Measurements from ENCODE around the gene TRPT1. TPM values are rescaled to one million over a fixed set of nuclear protein-coding genes. Genes with fewer than 3 reads are reported as not detected.

Gene TRPT1
- total RNA-seq, 1 experiment from 2014 or later, result 58.8 TPM

GRCh38 chr11:64258356-64258755 is 32.4 kb upstream of the TRPT1 start:
- DNase-seq (ENCODE audit: low spot score) (no peak), ATAC-seq (no peak)
- no peak for TF ChIP-seq AR (CRISPR knock-in tag; IDR thresholded peaks at IDR 0.05)
- Mint-ChIP-seq H3K4me1 (peaks cover 7% of the 10 kb centered on the region), H3K4me3 (no peak overlapping the region), H3K27me3 (ENCODE audit: low read depth) (no peaks in the 10 kb centered on the region), H3K36me3 (peaks cover 35% of the 10 kb centered on the region), H3K27ac (no peak overlapping the region), H3K9me3 (no peaks in the 10 kb centered on the region)
- ChIA-PET CTCF (interaction anchor here (0.9 to 1.2 kb wide), 3 partner anchors 9 to 53 kb away, joined by 3 to 4 read pairs (median 3); no protein-coding TSS in a partner anchor), POLR2A (interaction anchor here (1.0 kb wide), 1 partner anchor 15 kb away, joined by 3 read pairs; no protein-coding TSS in a partner anchor)

- Mint-ChIP-seq H3K4me1 (peaks cover 13% of the 10 kb centered on the region), H3K4me3 (no peak overlapping the region), H3K9me3 (no peaks in the 10 kb centered on the region), H3K27me3 (ENCODE audit: low read depth) (no peaks in the 10 kb centered on the region), H3K27ac (no peak overlapping the region), H3K36me3 (peaks cover 21% of the 10 kb centered on the region)
- no peak for TF ChIP-seq FOXK1 (CRISPR knock-in tag; IDR thresholded peaks at IDR 0.05)
- TF ChIP-seq NFYB (CRISPR knock-in tag; conservative IDR thresholded peaks at IDR 0.05; ENCODE audit: low read depth), result no peak
- DNase-seq (ENCODE audit: low spot score) (no peak), ATAC-seq (no peak)
- POLR2A ChIA-PET, result interaction anchor here (1.7 kb wide), 1 partner anchor 13 kb away, joined by 5 read pairs; no protein-coding TSS in a partner anchor
- CTCF ChIA-PET, result no interaction called here
Measured at GRCh38 chr11:64256300-64256699, 30.3 kb upstream of the TRPT1 start.

- H3K4me1 Mint-ChIP-seq, result peaks cover 16% of the 10 kb centered on the region
- no peak overlapping the region for H3K4me3 Mint-ChIP-seq
- ChIA-PET CTCF (interaction anchor here (1.4 kb wide), 2 partner anchors 45 to 51 kb away, joined by 3 to 6 read pairs; no protein-coding TSS in a partner anchor), POLR2A (interaction anchor here (1.7 kb wide), 1 partner anchor 14 kb away, joined by 5 read pairs; no protein-coding TSS in a partner anchor)
- H3K9me3 Mint-ChIP-seq, result no peaks in the 10 kb centered on the region
- no peak overlapping the region for H3K27ac Mint-ChIP-seq
- DNase-seq (ENCODE audit: low spot score), result no peak
- peaks cover 21% of the 10 kb centered on the region for H3K36me3 Mint-ChIP-seq
- no peak for ATAC-seq
- H3K27me3 Mint-ChIP-seq (ENCODE audit: low read depth), result no peaks in the 10 kb centered on the region
- TF ChIP-seq MYBL2 (CRISPR knock-in tag; IDR thresholded peaks at IDR 0.05), result no peak
- TF ChIP-seq HMGA2 (CRISPR knock-in tag; IDR thresholded peaks at IDR 0.05), result no peak
- no peak for TF ChIP-seq ZNF317 (CRISPR knock-in tag; IDR thresholded peaks at IDR 0.05; ENCODE audit: borderline replicate concordance, low read depth)
- TF ChIP-seq GRHL2 (CRISPR knock-in tag; IDR thresholded peaks at IDR 0.05; ENCODE audit: insufficient replicate concordance, severe bottlenecking), result no peak
- TF ChIP-seq CREB1 (CRISPR knock-in tag; IDR thresholded peaks at IDR 0.05), result no peak
- TF ChIP-seq ZMAT4 (CRISPR knock-in tag; IDR thresholded peaks at IDR 0.05), result no peak
- no peak for TF ChIP-seq TEAD4 (CRISPR knock-in tag; IDR thresholded peaks at IDR 0.05)
- no peak for TF ChIP-seq GABPB1 (CRISPR knock-in tag; IDR thresholded peaks at IDR 0.05)
- no peak for TF ChIP-seq ESRRA (CRISPR knock-in tag; IDR thresholded peaks at IDR 0.05; ENCODE audit: borderline replicate concordance)
- TF ChIP-seq ZNF263 (CRISPR knock-in tag; IDR thresholded peaks at IDR 0.05; ENCODE audit: low read depth), result no peak
- no peak for TF ChIP-seq ZNF671 (CRISPR knock-in tag; IDR thresholded peaks at IDR 0.05)
- no peak for TF ChIP-seq JAZF1 (CRISPR knock-in tag; IDR thresholded peaks at IDR 0.05)
- TF ChIP-seq ATF2 (CRISPR knock-in tag; IDR thresholded peaks at IDR 0.05; ENCODE audit: borderline replicate concordance, low read depth), result no peak
- TF ChIP-seq NR3C1 (CRISPR knock-in tag; conservative IDR thresholded peaks at IDR 0.05; ENCODE audit: low read depth), result no peak
- TF ChIP-seq AFF4 (CRISPR knock-in tag; IDR thresholded peaks at IDR 0.05; ENCODE audit: borderline replicate concordance), result no peak
- TF ChIP-seq FOXP1 (CRISPR knock-in tag; IDR thresholded peaks at IDR 0.05; ENCODE audit: borderline replicate concordance), result no peak
- no peak for TF ChIP-seq TEAD1 (CRISPR knock-in tag; IDR thresholded peaks at IDR 0.05)
Measured at GRCh38 chr11:64255135-64256128, 29.4 kb upstream of the TRPT1 start.
